Keratinocyte (primary cell): Measurements from ENCODE around the gene HIGD2A. TPM values are rescaled to one million over a fixed set of nuclear protein-coding genes. Genes with fewer than 3 reads are reported as not detected.

Experiments used
- DNase-seq: peaks from one replicate; pipeline ENCODE4 v3.0.0-alpha.2; 2011; ENCODE audit warnings: low read depth, missing footprints, low spot score
- FAIRE-seq: peaks from 2 replicates; lab custom pipeline; 2011; peaks lifted over from hg19 to GRCh38; lab: Jason Lieb, UNC
- H2AFZ ChIP-seq: 2 replicates; pipeline ENCODE4 v1.6.0; 2012; ENCODE audit warnings: low read length, control low read depth, inconsistent platforms; ENCODE audit not compliant: control insufficient read depth
- H3K27ac ChIP-seq: 2 replicates; pipeline ENCODE4 v1.5.1; 2011; ENCODE audit warnings: low read length; ENCODE audit not compliant: control insufficient read depth, insufficient read depth
- H3K27me3 ChIP-seq: 3 replicates; pipeline ENCODE4 v1.6.0; 2011; ENCODE audit warnings: low read length; ENCODE audit not compliant: control insufficient read depth, insufficient read depth; ENCODE audit errors: extremely low read depth
- H3K36me3 ChIP-seq, 2 experiments: 2 replicates in 1 of 2; 3 replicates in 1 of 2; pipeline ENCODE4 v1.5.1; 2011; ENCODE audit warnings: low read length in 2 of 2, mild to moderate bottlenecking in 1 of 2; ENCODE audit not compliant: control insufficient read depth in 2 of 2, insufficient read depth in 2 of 2; ENCODE audit errors: extremely low read depth in 1 of 2
- H3K4me1 ChIP-seq: 3 replicates; pipeline ENCODE4 v1.5.1; 2011; ENCODE audit warnings: low read length; ENCODE audit not compliant: control insufficient read depth, insufficient read depth; ENCODE audit errors: extremely low read depth
- H3K4me2 ChIP-seq: 3 replicates; pipeline ENCODE4 v1.6.0; 2011; ENCODE audit warnings: low read depth, low read length; ENCODE audit not compliant: control insufficient read depth, insufficient read depth; ENCODE audit errors: extremely low read depth
- H3K4me3 ChIP-seq, 3 experiments: fragments of 200-600 bp in 1 of 3; sonication (generic) in 1 of 3; 2 replicates in 2 of 3; 3 replicates in 1 of 3; pipeline ENCODE4 v1.5.1; 2011 to 2016; ENCODE audit warnings: low read length in 3 of 3, mild to moderate bottlenecking in 3 of 3, control low read depth in 2 of 3, inconsistent platforms in 1 of 3, low read depth in 1 of 3, mixed read lengths in 1 of 3, mixed run types in 1 of 3, moderate library complexity in 1 of 3; ENCODE audit not compliant: control insufficient read depth in 2 of 3, insufficient read depth in 2 of 3; ENCODE audit errors: extremely low read depth in 1 of 3
- H3K79me2 ChIP-seq: 2 replicates; pipeline ENCODE4 v1.6.0; 2012; ENCODE audit warnings: low read length; ENCODE audit not compliant: control insufficient read depth, insufficient read depth
- H3K9ac ChIP-seq: 3 replicates; pipeline ENCODE4 v1.6.0; 2011; ENCODE audit warnings: low read length; ENCODE audit not compliant: control insufficient read depth, insufficient read depth; ENCODE audit errors: extremely low read depth
- H3K9me1 ChIP-seq: 3 replicates; pipeline ENCODE4 v1.6.0; 2011; ENCODE audit warnings: low read length; ENCODE audit not compliant: control insufficient read depth, insufficient read depth; ENCODE audit errors: extremely low read depth
- H3K9me3 ChIP-seq: 2 replicates; pipeline ENCODE4 v1.5.1; 2012; ENCODE audit warnings: low read depth, low read length; ENCODE audit not compliant: control insufficient read depth
- H4K20me1 ChIP-seq: 3 replicates; pipeline ENCODE4 v1.6.0; 2011; ENCODE audit warnings: low read length; ENCODE audit not compliant: control insufficient read depth, insufficient read depth; ENCODE audit errors: extremely low read depth
- CTCF ChIP-seq, 3 experiments: IDR thresholded peaks in 1 of 3; conservative IDR thresholded peaks in 1 of 3; optimal IDR thresholded peaks in 1 of 3; 2 replicates in 2 of 3; 3 replicates in 1 of 3; pipeline versions ENCODE3 to v1.5.1; 2011; ENCODE audit warnings: low read length in 3 of 3, mild to moderate bottlenecking in 3 of 3, moderate library complexity in 2 of 3, control low read depth in 1 of 3, inconsistent platforms in 1 of 3; ENCODE audit not compliant: insufficient read depth in 2 of 3; ENCODE audit errors: extremely low read depth in 1 of 3
- EZH2 ChIP-seq: IDR thresholded peaks from one replicate; pipeline ENCODE4 v1.6.1; 2012; ENCODE audit warnings: inconsistent platforms, mild to moderate bottlenecking, low read length, moderate library complexity
- dilution Hi-C: fragments of 300-500 bp; cut with MboI; formaldehyde crosslinking; loops from one replicate; pipeline ENCODE4 v1.7.0; 2020; ENCODE audit warnings: low sequenced_read_pairs; ENCODE audit not compliant: extremely low pct_ligation_motif_present
- polyA plus RNA-seq, 5 experiments: library from polyadenylated mRNA; depleted of rRNA in 3 of 5; stranded (reverse) in 3 of 5; stranded (forward) in 1 of 5; unstranded in 1 of 5; fragments of >200 nt; gene quantifications; 1 replicate in 1 of 5; 2 replicates in 3 of 5; 3 replicates in 1 of 5; pipeline versions ENCODE4 v1.2.1 to v1.2.3, GENCODE V29; 2011 to 2012; ENCODE audit warnings: missing spikeins in 2 of 5, low read depth in 1 of 5, low replicate concordance in 1 of 5

Gene HIGD2A
- polyA plus RNA-seq, 1 donor (not counting 4 experiments of a cell fraction or from before 2014, with no cell fraction given) = 74.6 TPM

- Histone ChIP-seq H3K79me2 (peaks cover 15% of the 10 kb centered on the region), H3K9me1 (no peaks in the 10 kb centered on the region), H4K20me1 (no peaks in the 10 kb centered on the region), H3K4me2 (peak overlapping the region; percentile 85), H3K36me3 (no peaks in the 10 kb centered on the region), H3K27me3 (no peaks in the 10 kb centered on the region), H3K4me3 (peak overlapping the region; percentile 42 to 63 (median 57)), H3K9ac (peak overlapping the region; percentile 71), H3K27ac (no peak overlapping the region), H3K9me3 (no peaks in the 10 kb centered on the region), H2AFZ (peak overlapping the region; percentile 90), H3K4me1 (peaks cover 8% of the 10 kb centered on the region)
- DNase-seq = no peak
- dilution Hi-C loops = no loop called here
- no peak for FAIRE-seq
- TF ChIP-seq CTCF (optimal IDR thresholded peaks at IDR 0.05 in 1 of 3, IDR thresholded peaks at IDR 0.05 in 1 of 3, conservative IDR thresholded peaks at IDR 0.05 in 1 of 3; ENCODE audit: extremely low read depth in 1 of 3, insufficient read depth in 2 of 3, low read length in 3 of 3) (no peak), EZH2 (no peak)
Observed at GRCh38 chr5:176364765-176365350, 23.7 kb upstream of the HIGD2A start.

GRCh38 chr5:176365351-176366231 is 23.0 kb upstream of the HIGD2A start, which contains the start of gene ARL10:
Gene ARL10 (plus strand): TSS chr5:176365487. CDS start chr5:176365564, 77 bp downstream.
- Histone ChIP-seq H4K20me1 (no peaks in the 10 kb centered on the region), H3K9me3 (no peaks in the 10 kb centered on the region), H3K4me2 (peak within 1 kb of the TSS; percentile 85), H3K4me1 (peaks cover 8% of the 10 kb centered on the region), H3K79me2 (peaks cover 10% of the 10 kb centered on the region), H3K4me3 (peak within 1 kb of the TSS; percentile 42 to 69 (median 63)), H3K27me3 (no peaks in the 10 kb centered on the region), H3K36me3 (no peaks in the 10 kb centered on the region), H2AFZ (peak within 1 kb of the TSS; percentile 90), H3K9ac (peak within 1 kb of the TSS; percentile 71), H3K27ac (no peak within 1 kb of the TSS), H3K9me1 (no peaks in the 10 kb centered on the region)
- dilution Hi-C loops = no loop called here
- TF ChIP-seq CTCF (optimal IDR thresholded peaks at IDR 0.05 in 1 of 3, IDR thresholded peaks at IDR 0.05 in 1 of 3, conservative IDR thresholded peaks at IDR 0.05 in 1 of 3; ENCODE audit: extremely low read depth in 1 of 3, insufficient read depth in 2 of 3, low read length in 3 of 3) (no peak), EZH2 (no peak)
- FAIRE-seq (no peak), DNase-seq (no peak)
